OCI-LY7 (cell line): ENCODE measurements around the gene GRK5. TPM values are rescaled to one million over a fixed set of nuclear protein-coding genes. Genes with fewer than 3 reads are reported as not detected.

Source experiments
- BruUV-seq: library from RNA; stranded (reverse); fragments of 400-500 nt; replicated peaks from 2 replicates; lab custom pipeline; 2021; lab: Mats Ljungman, UMichigan
- CTCF ChIA-PET: fragments of 300-600 bp; sonication (Branson Sonifier 250); formaldehyde crosslinking; loops from one replicate; lab custom pipeline; 2022; ENCODE audit warnings: antibody characterized with exemption; ENCODE audit not compliant: unreplicated experiment; lab: Charles Lee
- POLR2A ChIA-PET: fragments of 300-600 bp; sonication (Branson Sonifier 250); formaldehyde crosslinking; loops from one replicate; lab custom pipeline; 2022; ENCODE audit warnings: antibody characterized with exemption; lab: Charles Lee
- DNase-seq: peaks from one replicate; pipeline ENCODE4 v3.0.0-alpha.2; 2015; ENCODE audit warnings: low spot score
- H2AFZ ChIP-seq: fragments of 200-600 bp; sonication (generic), shearing (Covaris generic); 2 replicates; pipeline ENCODE4 v1.6.1; 2014; ENCODE audit warnings: mild to moderate bottlenecking, antibody characterized with exemption, low read length, moderate library complexity
- H3K27ac ChIP-seq: fragments of 200-600 bp; sonication (generic); 2 replicates; pipeline ENCODE4 v1.5.1; 2014; ENCODE audit warnings: mixed run types, low read depth, mild to moderate bottlenecking, moderate library complexity, low read length, inconsistent platforms; ENCODE audit not compliant: poor library complexity, severe bottlenecking
- H3K36me3 ChIP-seq: fragments of 200-600 bp; sonication (generic); 2 replicates; pipeline ENCODE4 v1.6.1; 2014; ENCODE audit warnings: mild to moderate bottlenecking, antibody characterized with exemption, low read length, moderate library complexity, mixed read lengths; ENCODE audit not compliant: insufficient read depth
- H3K4me1 ChIP-seq: fragments of 200-600 bp; sonication (generic); 2 replicates; pipeline ENCODE4 v1.5.1; 2014; ENCODE audit warnings: mild to moderate bottlenecking, low read length; ENCODE audit not compliant: insufficient read depth, poor library complexity, severe bottlenecking
- H3K4me2 ChIP-seq: fragments of 200-600 bp; sonication (generic); 2 replicates; pipeline ENCODE4 v1.6.1; 2014; ENCODE audit warnings: mild to moderate bottlenecking, low read length
- H3K4me3 ChIP-seq: fragments of 200-600 bp; sonication (generic); 2 replicates; pipeline ENCODE4 v1.5.1; 2014; ENCODE audit warnings: mild to moderate bottlenecking, low read depth, low read length; ENCODE audit not compliant: poor library complexity, severe bottlenecking
- H3K79me2 ChIP-seq: fragments of 200-600 bp; sonication (generic); 2 replicates; pipeline ENCODE4 v1.6.1; 2016; ENCODE audit warnings: low read depth, mild to moderate bottlenecking, low read length, moderate library complexity, mixed read lengths; ENCODE audit not compliant: insufficient read depth
- H3K9me2 ChIP-seq: fragments of 200-600 bp; sonication (generic); 2 replicates; pipeline ENCODE4 v1.6.1; 2016; ENCODE audit warnings: mild to moderate bottlenecking, low read length, mixed read lengths; ENCODE audit not compliant: insufficient read depth
- H3K9me3 ChIP-seq: fragments of 200-600 bp; sonication (generic); 2 replicates; pipeline ENCODE4 v1.6.1; 2014; ENCODE audit warnings: mild to moderate bottlenecking, mixed run types, low read length, mixed read lengths
- H4K20me1 ChIP-seq: fragments of 200-600 bp; sonication (generic); 2 replicates; pipeline ENCODE4 v1.6.1; 2014; ENCODE audit warnings: mild to moderate bottlenecking, antibody characterized with exemption, low read length, moderate library complexity, mixed read lengths; ENCODE audit not compliant: insufficient read depth
- EZH2phosphoT487 ChIP-seq: fragments of 200-600 bp; sonication (generic); IDR thresholded peaks from 2 replicates; pipeline ENCODE4 v1.6.1; 2018; ENCODE audit warnings: low read depth, borderline replicate concordance, mild to moderate bottlenecking, mixed run types, antibody characterized with exemption, low read length, moderate library complexity, mixed read lengths
- intact Hi-C: fragments of 100-400 bp; cut with micrococcal nuclease; formaldehyde crosslinking; loops from one replicate; pipeline ENCODE4 v1.10.0; 2022; ENCODE audit not compliant: unreplicated experiment
- total RNA-seq, 2 experiments: library from RNA; depleted of rRNA in 1 of 2; stranded (reverse); fragments of >200 nt in 1 of 2; shearing (Covaris generic) in 1 of 2; gene quantifications; 2 replicates each; pipeline ENCODE4 v1.2.3, GENCODE V29; 2014 to 2022
- TF ChIP-seq, protein P1 (sequence below): fragments of 200-600 bp; sonication (generic); conservative IDR thresholded peaks from 2 replicates; pipeline ENCODE4 v1.5.1; 2014; ENCODE audit warnings: mild to moderate bottlenecking, antibody characterized with exemption, low read length, moderate library complexity, mixed read lengths

GRK5 gene
- total RNA-seq, 2 experiments from 2014 or later, result 4.7 to 10.2 TPM

DNA sequence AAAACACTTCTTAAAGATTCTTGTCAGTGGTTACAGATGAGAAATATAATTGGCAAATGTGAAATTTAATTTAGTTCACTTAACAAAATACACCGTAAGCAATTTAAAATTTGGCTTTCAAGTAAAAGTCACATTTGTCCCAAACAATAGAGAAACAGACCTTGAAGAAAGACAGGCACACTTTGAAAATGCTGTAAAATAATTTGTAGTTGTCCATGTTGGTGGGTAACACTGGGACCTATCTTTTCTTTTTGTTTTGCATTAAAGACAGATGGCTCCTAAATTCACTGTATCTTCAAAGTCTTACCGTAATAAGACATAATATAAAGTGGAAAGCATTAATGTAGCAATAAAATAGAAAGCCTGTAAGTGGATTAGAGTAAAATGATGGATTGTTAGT, 3.3 kb downstream of the GRK5 start:
- no peak overlapping the region for H3K4me3 ChIP-seq
- no peaks in the 10 kb centered on the region for H3K36me3 ChIP-seq
- POLR2A ChIA-PET, result interaction anchor here (0.9 kb wide), 1 partner anchor 13 kb away, joined by 3 read pairs; no protein-coding TSS in a partner anchor
- BruUV-seq, result no TSS peak
- peaks cover 28% of the 10 kb centered on the region for H3K4me1 ChIP-seq
- no peak overlapping the region for H3K4me2 ChIP-seq
- no peaks in the 10 kb centered on the region for H3K9me2 ChIP-seq
- intact Hi-C loops, result no loop called here
- no peaks in the 10 kb centered on the region for H3K79me2 ChIP-seq
- no peaks in the 10 kb centered on the region for H3K9me3 ChIP-seq
- no peaks in the 10 kb centered on the region for H4K20me1 ChIP-seq
- no peak overlapping the region for H3K27ac ChIP-seq
- H2AFZ ChIP-seq, result no peak overlapping the region
- no peak for TF ChIP-seq EZH2phosphoT487
- TF ChIP-seq, protein P1, sequence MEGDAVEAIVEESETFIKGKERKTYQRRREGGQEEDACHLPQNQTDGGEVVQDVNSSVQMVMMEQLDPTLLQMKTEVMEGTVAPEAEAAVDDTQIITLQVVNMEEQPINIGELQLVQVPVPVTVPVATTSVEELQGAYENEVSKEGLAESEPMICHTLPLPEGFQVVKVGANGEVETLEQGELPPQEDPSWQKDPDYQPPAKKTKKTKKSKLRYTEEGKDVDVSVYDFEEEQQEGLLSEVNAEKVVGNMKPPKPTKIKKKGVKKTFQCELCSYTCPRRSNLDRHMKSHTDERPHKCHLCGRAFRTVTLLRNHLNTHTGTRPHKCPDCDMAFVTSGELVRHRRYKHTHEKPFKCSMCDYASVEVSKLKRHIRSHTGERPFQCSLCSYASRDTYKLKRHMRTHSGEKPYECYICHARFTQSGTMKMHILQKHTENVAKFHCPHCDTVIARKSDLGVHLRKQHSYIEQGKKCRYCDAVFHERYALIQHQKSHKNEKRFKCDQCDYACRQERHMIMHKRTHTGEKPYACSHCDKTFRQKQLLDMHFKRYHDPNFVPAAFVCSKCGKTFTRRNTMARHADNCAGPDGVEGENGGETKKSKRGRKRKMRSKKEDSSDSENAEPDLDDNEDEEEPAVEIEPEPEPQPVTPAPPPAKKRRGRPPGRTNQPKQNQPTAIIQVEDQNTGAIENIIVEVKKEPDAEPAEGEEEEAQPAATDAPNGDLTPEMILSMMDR, result no peak
- no peak for DNase-seq
- CTCF ChIA-PET, result no interaction called here

DNA sequence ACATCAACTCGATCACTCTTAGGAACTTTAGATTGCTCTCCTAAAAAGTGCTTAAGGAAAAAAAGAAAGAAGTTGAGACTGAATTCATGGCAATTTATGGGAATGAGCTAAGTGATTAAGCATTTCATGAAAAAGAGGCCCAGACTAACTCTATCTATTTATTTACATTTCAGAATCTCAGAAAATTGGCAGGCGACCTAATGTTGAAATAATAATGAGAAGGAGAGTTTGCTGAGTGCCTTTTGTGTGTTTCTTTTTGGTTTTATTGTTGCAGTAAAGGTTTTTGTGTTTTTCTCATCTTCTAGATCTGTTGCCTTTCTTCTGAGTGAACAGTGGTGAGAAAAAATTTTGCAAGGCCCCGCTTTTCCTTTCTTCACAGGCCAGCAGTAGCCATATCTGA, 3.8 kb downstream of the GRK5 start:
- Histone ChIP-seq H3K36me3 (no peaks in the 10 kb centered on the region), H3K4me3 (no peak overlapping the region), H3K4me1 (peaks cover 23% of the 10 kb centered on the region), H3K4me2 (no peak overlapping the region), H3K27ac (no peak overlapping the region), H3K79me2 (no peaks in the 10 kb centered on the region), H3K9me3 (no peaks in the 10 kb centered on the region), H4K20me1 (no peaks in the 10 kb centered on the region), H2AFZ (no peak overlapping the region), H3K9me2 (no peaks in the 10 kb centered on the region)
- TF ChIP-seq EZH2phosphoT487, result no peak
- TF ChIP-seq, protein P1, result no peak
- ChIA-PET POLR2A (no interaction called here), CTCF (no interaction called here)
- intact Hi-C loops, result no loop called here
- DNase-seq, result no peak
- no TSS peak for BruUV-seq

DNA sequence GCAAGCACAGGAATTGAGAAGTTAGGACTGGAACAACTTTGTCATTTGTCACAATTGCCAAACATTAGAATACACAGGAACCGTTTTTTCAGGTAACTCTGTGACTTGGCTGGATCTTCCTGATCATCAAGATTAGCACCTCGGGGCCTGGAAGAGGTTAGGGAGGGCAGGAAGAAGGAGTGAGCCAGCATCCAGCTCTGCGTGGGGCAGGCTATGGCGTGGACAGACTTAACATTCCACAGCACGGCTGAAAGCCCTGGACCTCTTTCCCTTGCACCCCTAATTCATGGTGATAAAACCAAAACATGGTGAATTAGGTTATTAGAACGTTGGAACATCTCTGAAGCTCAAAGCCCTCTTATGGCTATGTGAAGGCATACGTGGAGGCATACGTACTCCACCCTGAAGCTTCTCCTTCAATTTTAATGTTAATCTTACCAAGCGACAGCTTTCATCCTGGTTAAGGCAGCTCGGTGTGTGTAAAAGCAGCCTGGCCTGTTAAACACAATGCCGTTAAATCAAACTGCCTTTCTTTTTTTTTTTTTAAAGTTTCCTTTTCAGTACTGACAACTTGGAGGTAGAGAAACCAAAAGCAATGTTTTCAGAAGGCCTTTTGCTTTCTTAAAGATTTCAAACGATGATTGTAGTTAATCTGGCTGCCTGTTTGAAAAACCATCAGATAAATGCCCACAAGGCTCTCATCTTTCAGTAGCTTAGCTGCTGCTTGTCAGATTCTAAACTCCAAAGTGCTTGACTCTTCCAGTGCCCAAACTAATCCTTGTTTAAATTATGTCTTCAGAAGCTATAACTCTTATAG, 4.5 kb downstream of the GRK5 start:
- Histone ChIP-seq H2AFZ (no peak overlapping the region), H3K79me2 (no peaks in the 10 kb centered on the region), H3K4me1 (peaks cover 19% of the 10 kb centered on the region), H3K36me3 (no peaks in the 10 kb centered on the region), H3K27ac (no peak overlapping the region), H3K4me2 (no peak overlapping the region), H4K20me1 (no peaks in the 10 kb centered on the region), H3K9me2 (no peaks in the 10 kb centered on the region), H3K9me3 (no peaks in the 10 kb centered on the region), H3K4me3 (no peak overlapping the region)
- TF ChIP-seq EZH2phosphoT487, result no peak
- TF ChIP-seq, protein P1, result no peak
- intact Hi-C loops, result no loop called here
- ChIA-PET CTCF (no interaction called here), POLR2A (interaction anchor here (0.5 to 0.7 kb wide), 2 partner anchors 157 to 1206 kb away, joined by 3 to 5 read pairs; no protein-coding TSS in a partner anchor)
- no peak for DNase-seq
- BruUV-seq, result no TSS peak
